Measurements from ENCODE around the gene DTL.
A peak's percentile ranks its signal among the peaks of the same experiment; 100 is the strongest.

GRCh38 chr1:212030936-212031528 lies 4.5 kb upstream of the DTL start:
- no peak for TF ChIP-seq ZNF274 (IDR thresholded peaks at IDR 0.05; ENCODE audit: low read depth, low read length)
- TF ChIP-seq, protein P1, sequence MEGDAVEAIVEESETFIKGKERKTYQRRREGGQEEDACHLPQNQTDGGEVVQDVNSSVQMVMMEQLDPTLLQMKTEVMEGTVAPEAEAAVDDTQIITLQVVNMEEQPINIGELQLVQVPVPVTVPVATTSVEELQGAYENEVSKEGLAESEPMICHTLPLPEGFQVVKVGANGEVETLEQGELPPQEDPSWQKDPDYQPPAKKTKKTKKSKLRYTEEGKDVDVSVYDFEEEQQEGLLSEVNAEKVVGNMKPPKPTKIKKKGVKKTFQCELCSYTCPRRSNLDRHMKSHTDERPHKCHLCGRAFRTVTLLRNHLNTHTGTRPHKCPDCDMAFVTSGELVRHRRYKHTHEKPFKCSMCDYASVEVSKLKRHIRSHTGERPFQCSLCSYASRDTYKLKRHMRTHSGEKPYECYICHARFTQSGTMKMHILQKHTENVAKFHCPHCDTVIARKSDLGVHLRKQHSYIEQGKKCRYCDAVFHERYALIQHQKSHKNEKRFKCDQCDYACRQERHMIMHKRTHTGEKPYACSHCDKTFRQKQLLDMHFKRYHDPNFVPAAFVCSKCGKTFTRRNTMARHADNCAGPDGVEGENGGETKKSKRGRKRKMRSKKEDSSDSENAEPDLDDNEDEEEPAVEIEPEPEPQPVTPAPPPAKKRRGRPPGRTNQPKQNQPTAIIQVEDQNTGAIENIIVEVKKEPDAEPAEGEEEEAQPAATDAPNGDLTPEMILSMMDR (IDR thresholded peaks at IDR 0.05 in 2 of 3, conservative IDR thresholded peaks at IDR 0.05 in 1 of 3; ENCODE audit: borderline replicate concordance in 1 of 3, insufficient read depth in 1 of 3, low read depth in 2 of 3, low read length in 2 of 3): no peak
- no peak for TF ChIP-seq EZH2 (IDR thresholded peaks at IDR 0.05)
- no peak for TF ChIP-seq POLR2A (IDR thresholded peaks at IDR 0.05; ENCODE audit: borderline replicate concordance, extremely low read depth, insufficient read depth, insufficient read length)
- peak; percentile 31; the same call in 1 of the 2 replicates for TF ChIP-seq SRF (IDR thresholded peaks at IDR 0.05; ENCODE audit: low read depth)
- TF ChIP-seq POLR2AphosphoS5 (IDR thresholded peaks at IDR 0.05; ENCODE audit: low read depth, low read length): peak; percentile 37; the same call in 1 of the 2 replicates
- no peak for TF ChIP-seq EZH2phosphoT487 (IDR thresholded peaks at IDR 0.05; ENCODE audit: borderline replicate concordance)
- TF ChIP-seq SP1 (IDR thresholded peaks at IDR 0.05; ENCODE audit: low read depth): peak; percentile 73
- TF ChIP-seq SIN3A (IDR thresholded peaks at IDR 0.05; ENCODE audit: low read depth): peak; percentile 61
- TF ChIP-seq, protein P2, sequence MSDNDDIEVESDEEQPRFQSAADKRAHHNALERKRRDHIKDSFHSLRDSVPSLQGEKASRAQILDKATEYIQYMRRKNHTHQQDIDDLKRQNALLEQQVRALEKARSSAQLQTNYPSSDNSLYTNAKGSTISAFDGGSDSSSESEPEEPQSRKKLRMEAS (IDR thresholded peaks at IDR 0.05): no peak
- peak; percentile 95 for TF ChIP-seq CEBPB (IDR thresholded peaks at IDR 0.05; ENCODE audit: low read depth)
- no peak for TF ChIP-seq RAD21 (IDR thresholded peaks at IDR 0.05; ENCODE audit: low read depth)

Measured in HCT116 (cell line).